Esophagus squamous epithelium (tissue), 5 donors: ENCODE data around the gene SLC1A3. TPM values are rescaled to one million over a fixed set of nuclear protein-coding genes. Genes with fewer than 3 reads are reported as not detected.

Experiments
- DNase-seq: peaks from one replicate; lab custom pipeline; 2025; lab: John Stamatoyannopoulos, UW
- H3K27ac ChIP-seq, 4 donors: fragments of 200-600 bp; sonication (generic); one replicate each; pipeline ENCODE4 v1.5.1; 2016 to 2019; ENCODE audit warnings: mild to moderate bottlenecking in 1 of 4
- H3K27me3 ChIP-seq, 4 donors: fragments of 200-600 bp; sonication (generic); 1 replicate in 3 of 4; 2 replicates in 1 of 4; pipeline versions ENCODE4 v1.5.1 to v1.6.0; 2017 to 2021; ENCODE audit warnings: antibody characterized with exemption in 1 of 4
- H3K36me3 ChIP-seq, 3 donors: fragments of 200-600 bp; sonication (generic); one replicate each; pipeline ENCODE4 v1.5.1; 2016 to 2019
- H3K4me1 ChIP-seq, 3 donors: fragments of 200-600 bp; sonication (generic); one replicate each; pipeline ENCODE4 v1.5.1; 2017 to 2019
- H3K4me3 ChIP-seq, 4 donors: fragments of 200-600 bp; sonication (generic); 1 replicate in 3 of 4; 2 replicates in 1 of 4; pipeline ENCODE4 v1.5.1; 2016 to 2019; ENCODE audit warnings: mild to moderate bottlenecking in 2 of 4, moderate library complexity in 1 of 4
- H3K9me3 ChIP-seq, 3 donors: fragments of 200-600 bp; sonication (generic); one replicate each; pipeline ENCODE4 v1.5.1; 2016 to 2019
- CTCF ChIP-seq, 6 experiments: fragments of 450-650 bp in 4 of 6; fragments of 200-600 bp in 2 of 6; sonication (generic) in 2 of 6; IDR thresholded peaks; one replicate each; pipeline ENCODE4 v1.5.1; 2016 to 2019; ENCODE audit warnings: antibody characterized with exemption in 6 of 6, mild to moderate bottlenecking in 4 of 6, moderate library complexity in 4 of 6
- POLR2A ChIP-seq, 4 donors: fragments of 450-650 bp; IDR thresholded peaks; one replicate each; pipeline ENCODE4 v1.6.1; 2017; ENCODE audit warnings: antibody characterized with exemption in 4 of 4, mild to moderate bottlenecking in 4 of 4, moderate library complexity in 3 of 4
- WGBS, 2 donors: methylation state at CpG; one replicate each; pipeline ENCODE4 v1.1.5; 2018; 5-methylcytosine and 5-hydroxymethylcytosine counted together
- intact Hi-C: fragments of 100-400 bp; cut with DNase I; formaldehyde crosslinking; loops from one replicate; pipeline ENCODE4 v1.15.0; 2022
- total RNA-seq, 4 donors: library from RNA; depleted of rRNA; stranded (reverse); fragments of >200 nt; gene quantifications; one replicate each; pipeline ENCODE4 v1.1.0, GENCODE V29; 2016
- donor health status: DM: yes; HTN: yes; CAD: no.

The SLC1A3 gene
- 10 to 100 TPM; 16.2 to 54.8 (median 31.4) TPM for total RNA-seq

GRCh38 chr5:36606428-36607113 lies at the start of gene SLC1A3:
SLC1A3 (plus strand) TSS chr5:36606606; CDS start chr5:36608424, 1,818 bp downstream.
- 1% methylated on average over 20 of the region's 20 CpGs for WGBS, 2 donors
- DNase-seq = no peak

GRCh38 chr5:36558641-36559040 lies 47.8 kb upstream of the SLC1A3 start:
- Histone ChIP-seq H3K27ac (no peak overlapping the region), H3K27me3 (no peaks in the 10 kb centered on the region), H3K4me1 (no peaks in the 10 kb centered on the region), H3K36me3 (no peaks in the 10 kb centered on the region), H3K4me3 (no peak overlapping the region), H3K9me3 (no peaks in the 10 kb centered on the region)
- WGBS, 2 donors = 86 to 87% methylated on average over 2 of the region's 2 CpGs
- intact Hi-C loops = no loop called here
- no peak for DNase-seq
- TF ChIP-seq CTCF (IDR thresholded peaks at IDR 0.05) (no peak), POLR2A (IDR thresholded peaks at IDR 0.05) (no peak)

More at GRCh38 chr5:36606428-36607113, at the start of gene SLC1A3:
- no peaks in the 10 kb centered on the region for H3K9me3 ChIP-seq
- intact Hi-C loops = no loop called here
- H3K27me3 ChIP-seq = peaks cover 0 to 20% (median 0%) of the 10 kb centered on the region in 4 donors
- TF ChIP-seq CTCF (IDR thresholded peaks at IDR 0.05) (no peak), POLR2A (IDR thresholded peaks at IDR 0.05) (peak in 3 of 4 donors; percentile 20 to 76 (median 68))
- H3K27ac ChIP-seq = peak within 1 kb of the TSS; percentile 56 to 88 (median 80)
- peaks cover 0 to 3% (median 0%) of the 10 kb centered on the region in 3 donors for H3K36me3 ChIP-seq
- H3K4me3 ChIP-seq = peak within 1 kb of the TSS; percentile 46 to 68 (median 62)
- H3K4me1 ChIP-seq = peaks cover 0 to 35% (median 5%) of the 10 kb centered on the region in 3 donors

GRCh38 chr5:36561601-36562000 lies 44.8 kb upstream of the SLC1A3 start:
- WGBS, 2 donors = 80 to 83% methylated on average over 3 of the region's 3 CpGs
- no peaks in the 10 kb centered on the region for H3K4me1 ChIP-seq

GRCh38 chr5:36569491-36569890 lies 36.9 kb upstream of the SLC1A3 start:
- DNase-seq = no peak
- TF ChIP-seq CTCF (IDR thresholded peaks at IDR 0.05) = no peak
- no peak for TF ChIP-seq POLR2A (IDR thresholded peaks at IDR 0.05)
- H3K4me3 ChIP-seq = no peak overlapping the region
- 29 to 40% methylated on average over 5 of the region's 5 CpGs for whole genome bisulfite sequencing, 2 donors
- H3K4me1 ChIP-seq = peaks cover 0 to 2% (median 0%) of the 10 kb centered on the region in 3 donors
- no peak overlapping the region for H3K27ac ChIP-seq
- intact Hi-C loops = no loop called here
- no peaks in the 10 kb centered on the region for H3K9me3 ChIP-seq
- H3K27me3 ChIP-seq = no peaks in the 10 kb centered on the region
- no peaks in the 10 kb centered on the region for H3K36me3 ChIP-seq

More at GRCh38 chr5:36561601-36562000, 44.8 kb upstream of the SLC1A3 start:
- Histone ChIP-seq H3K4me3 (no peak overlapping the region), H3K27ac (no peak overlapping the region), H3K27me3 (no peaks in the 10 kb centered on the region), H3K36me3 (no peaks in the 10 kb centered on the region), H3K9me3 (no peaks in the 10 kb centered on the region)
- DNase-seq = no peak
- intact Hi-C loops = no loop called here
- no peak for TF ChIP-seq POLR2A (IDR thresholded peaks at IDR 0.05)
- no peak for TF ChIP-seq CTCF (IDR thresholded peaks at IDR 0.05)

GRCh38 chr5:36570301-36571095 lies 35.9 kb upstream of the SLC1A3 start:
- Histone ChIP-seq H3K4me3 (no peak overlapping the region), H3K36me3 (no peaks in the 10 kb centered on the region), H3K27me3 (no peaks in the 10 kb centered on the region), H3K27ac (no peak overlapping the region), H3K9me3 (no peaks in the 10 kb centered on the region), H3K4me1 (peaks cover 0 to 3% (median 2%) of the 10 kb centered on the region in 3 donors)
- no peak for TF ChIP-seq CTCF (IDR thresholded peaks at IDR 0.05)
- no peak for TF ChIP-seq POLR2A (IDR thresholded peaks at IDR 0.05)
- DNase-seq = no peak
- 74 to 85% methylated on average over 6 of the region's 6 CpGs for WGBS, 2 donors
- intact Hi-C loops = no loop called here
